Fibroblast of villous mesenchyme (primary cell): Measurements from ENCODE around the gene NPC1L1. TPM values are rescaled to one million over a fixed set of nuclear protein-coding genes. Genes with fewer than 3 reads are reported as not detected.

ENCODE experiments used
- DNase-seq: peaks from one replicate; pipeline ENCODE4 v3.0.0-alpha.2; 2010; ENCODE audit warnings: low read depth
- H3K4me3 ChIP-seq: 2 replicates; pipeline ENCODE4 v1.5.1; 2011; ENCODE audit warnings: low read depth, mild to moderate bottlenecking, low read length
- CTCF ChIP-seq: IDR thresholded peaks from 2 replicates; pipeline ENCODE4 v1.5.1; 2012; ENCODE audit warnings: low read depth, mild to moderate bottlenecking, low read length; ENCODE audit not compliant: insufficient read depth
- total RNA-seq: library from RNA; depleted of rRNA; stranded (reverse); fragments of >200 nt; gene quantifications from 2 replicates; pipeline ENCODE4 v1.2.3, GENCODE V29; 2012

Gene NPC1L1
- total RNA-seq, 1 donor: not detected

- TF ChIP-seq CTCF: no peak
- DNase-seq: no peak
- no peak overlapping the region for H3K4me3 ChIP-seq
Observed at GRCh38 chr7:44477938-44478337, 63.2 kb downstream of the NPC1L1 start.

- no peak overlapping the region for H3K4me3 ChIP-seq
- peak; percentile 85 for DNase-seq
- TF ChIP-seq CTCF: peak; percentile 99
Observed at GRCh38 chr7:44477063-44477830, 63.9 kb downstream of the NPC1L1 start.

GRCh38 chr7:44476313-44476712 lies 64.8 kb downstream of the NPC1L1 start:
- no peak for DNase-seq
- no peak for TF ChIP-seq CTCF
- H3K4me3 ChIP-seq: no peak overlapping the region

GRCh38 chr7:44473295-44473694 lies 67.8 kb downstream of the NPC1L1 start:
- peak; percentile 33 for DNase-seq
- TF ChIP-seq CTCF: no peak
- H3K4me3 ChIP-seq: no peak overlapping the region

GRCh38 chr7:44472843-44473242 lies 68.3 kb downstream of the NPC1L1 start:
- DNase-seq: no peak
- TF ChIP-seq CTCF: no peak
- no peak overlapping the region for H3K4me3 ChIP-seq

GRCh38 chr7:44471850-44472249 lies 69.3 kb downstream of the NPC1L1 start:
- DNase-seq: no peak
- TF ChIP-seq CTCF: no peak
- H3K4me3 ChIP-seq: no peak overlapping the region

- no peak overlapping the region for H3K4me3 ChIP-seq
- TF ChIP-seq CTCF: no peak
- no peak for DNase-seq
Observed at GRCh38 chr7:44471436-44471835, 69.7 kb downstream of the NPC1L1 start.
